GM18499 (cell line): Measurements from ENCODE around the gene CHSY1.
A peak's percentile ranks its signal among the peaks of the same experiment; 100 is the strongest.
"Not testable (repeated sequence)": the region's sequence is repeated elsewhere in the genome, so short reads cannot be mapped to it uniquely, and the experiment has no call there.

ENCODE experiments used
- ATAC-seq: cut with Tn5 transposase; IDR thresholded peaks from one replicate; pipeline ENCODE4 v1.9.1; 2021; ENCODE audit warnings: moderate number of reproducible peaks; ENCODE audit not compliant: insufficient read depth, unreplicated experiment

CHSY1 gene

GRCh38 chr15:101126618-101127505, 125.0 kb downstream of the CHSY1 start:
- ATAC-seq = peak; percentile 23

- ATAC-seq = not testable (repeated sequence)
Observed at GRCh38 chr15:101125881-101126428, 125.9 kb downstream of the CHSY1 start.
